ENCODE measurements around the gene CFAP73.
A peak's percentile ranks its signal among the peaks of the same experiment; 100 is the strongest.
"Not testable (repeated sequence)": the region's sequence is repeated elsewhere in the genome, so short reads cannot be mapped to it uniquely, and the experiment has no call there.

CFAP73 gene

DNA sequence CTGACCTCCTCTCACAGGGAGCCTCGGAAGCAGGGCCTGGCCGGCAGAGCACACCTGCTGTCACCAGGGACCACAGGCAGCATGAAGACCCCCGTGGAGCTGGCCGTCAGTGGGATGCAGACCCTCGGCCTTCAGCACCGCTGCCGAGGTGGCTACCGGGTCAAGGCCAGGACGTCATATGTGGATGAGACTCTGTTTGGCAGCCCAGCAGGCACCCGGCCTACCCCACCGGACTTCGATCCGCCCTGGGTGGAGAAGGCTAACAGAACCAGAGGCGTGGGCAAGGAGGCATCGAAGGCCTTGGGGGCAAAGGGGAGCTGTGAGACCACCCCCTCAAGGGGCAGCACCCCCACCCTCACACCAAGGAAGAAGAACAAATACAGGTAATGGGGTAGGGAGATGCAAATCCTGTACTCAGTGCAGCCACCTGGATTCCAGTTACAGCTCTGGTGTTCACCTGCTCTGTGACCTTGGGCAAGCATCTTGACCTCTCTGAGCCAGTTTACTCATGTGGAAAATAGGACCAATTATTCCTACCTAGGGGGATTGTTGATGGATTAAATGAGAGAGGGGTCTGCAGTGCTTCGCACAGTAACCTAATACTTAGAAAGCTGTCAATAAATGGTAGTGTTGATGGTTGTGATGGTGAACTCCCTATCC lies 37.3 kb downstream of the CFAP73 start:
- no peak for DNase-seq (ENCODE audit: low read depth in 1 of 2, low spot score in 1 of 2)

DNA sequence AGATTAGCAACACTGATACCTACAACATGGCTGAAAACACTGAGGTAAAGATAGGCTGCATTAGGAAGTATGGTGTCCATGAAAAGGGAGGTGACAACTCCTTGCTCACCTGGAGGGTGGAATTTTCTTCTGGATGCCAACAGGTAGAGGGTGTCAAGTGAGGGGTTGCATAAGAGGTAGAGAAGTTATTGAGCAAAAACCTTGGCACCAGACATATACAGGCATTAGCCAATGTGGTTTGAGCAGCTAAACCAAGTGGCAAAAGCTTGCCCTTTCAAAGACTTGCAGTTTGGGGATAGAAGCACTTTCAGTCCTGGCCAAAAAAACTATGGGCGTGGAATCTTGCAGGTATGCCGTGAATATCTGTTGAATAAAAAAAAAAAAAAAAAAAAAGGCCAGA lies 39.8 kb downstream of the CFAP73 start:
- DNase-seq (ENCODE audit: low read depth in 1 of 2, low spot score in 1 of 2), result no peak

DNA sequence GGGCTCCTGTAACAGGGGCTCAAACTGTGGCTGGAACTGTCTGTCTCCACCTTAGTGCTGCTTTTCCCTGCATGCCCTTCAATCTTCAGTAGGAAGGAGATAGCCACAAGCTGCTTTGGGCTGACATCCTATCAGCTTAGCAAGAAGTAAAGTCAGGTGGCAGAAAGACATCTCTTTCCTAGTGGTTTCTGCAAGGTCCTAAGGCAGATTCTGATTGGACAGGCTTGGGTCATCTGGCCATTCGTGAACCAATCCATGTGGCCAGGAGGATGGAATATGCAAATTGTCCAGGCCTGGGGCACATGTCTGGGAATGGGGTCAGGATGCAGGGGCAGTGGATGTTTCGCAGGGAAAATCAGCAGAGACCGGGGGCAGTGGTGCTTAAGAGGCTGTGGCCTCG lies 41.2 kb downstream of the CFAP73 start:
- DNase-seq (ENCODE audit: low read depth in 1 of 2, low spot score in 1 of 2), result no peak

DNA sequence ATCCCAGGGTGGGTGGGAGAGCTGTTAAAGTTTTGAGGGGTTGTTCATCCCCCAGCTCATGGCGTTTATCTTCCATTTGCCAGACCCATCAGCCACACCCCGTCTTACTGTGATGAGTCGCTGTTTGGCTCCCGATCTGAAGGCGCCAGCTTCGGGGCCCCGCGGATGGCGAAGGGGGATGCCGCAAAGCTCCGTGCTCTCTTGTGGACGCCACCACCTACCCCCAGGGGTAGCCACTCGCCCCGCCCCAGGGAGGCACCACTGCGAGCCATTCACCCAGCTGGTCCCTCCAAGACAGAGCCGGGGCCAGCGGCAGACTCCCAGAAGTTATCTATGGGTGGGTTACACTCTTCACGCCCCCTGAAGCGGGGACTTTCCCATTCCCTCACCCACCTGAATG lies 41.7 kb downstream of the CFAP73 start:
- no peak for DNase-seq (ENCODE audit: low read depth in 1 of 2, low spot score in 1 of 2)

DNA sequence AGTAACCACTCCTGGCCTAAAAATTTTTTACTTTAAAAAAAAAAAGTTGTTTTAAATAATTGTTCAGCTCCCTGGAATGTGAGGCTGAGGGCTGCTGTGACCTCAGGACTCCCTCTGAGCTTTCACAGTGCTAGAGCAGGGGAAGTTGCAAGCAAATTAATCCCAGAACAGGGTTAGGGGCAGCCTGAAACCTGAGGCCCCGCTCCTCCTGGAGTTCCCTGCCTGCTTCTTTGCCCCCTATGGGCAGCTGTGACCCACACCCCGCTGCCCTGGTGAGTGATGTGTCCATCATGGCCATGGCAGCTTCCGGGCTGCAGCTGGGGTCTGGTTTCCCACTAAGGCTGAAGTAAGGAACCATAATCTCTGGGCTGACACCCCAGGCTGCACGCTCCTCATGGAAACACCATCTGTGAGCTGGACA lies 45.5 kb downstream of the CFAP73 start:
- no peak for DNase-seq (ENCODE audit: low read depth in 1 of 2, low spot score in 1 of 2)

DNA sequence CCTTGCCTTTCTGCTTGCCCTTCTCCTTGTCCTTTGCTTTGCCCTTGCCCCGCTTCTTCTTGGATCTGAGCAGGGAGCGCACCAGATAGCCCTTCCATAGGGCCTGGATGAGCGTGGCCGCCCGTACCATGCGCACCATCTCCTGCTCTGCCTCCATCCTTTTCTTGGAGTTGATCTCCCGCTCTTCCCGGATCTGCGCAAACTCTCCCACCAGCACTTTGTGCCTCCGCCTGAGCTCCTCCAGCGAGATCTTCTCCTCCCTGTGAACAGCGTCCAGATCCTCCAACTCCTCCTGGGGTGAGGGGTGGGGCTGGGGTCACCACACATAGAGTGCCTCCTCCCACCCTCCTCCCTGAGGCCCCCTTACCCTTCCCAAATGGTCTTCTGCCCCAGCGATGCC lies 46.1 kb downstream of the CFAP73 start:
- DNase-seq (ENCODE audit: low read depth in 1 of 2, low spot score in 1 of 2), result no peak

DNA sequence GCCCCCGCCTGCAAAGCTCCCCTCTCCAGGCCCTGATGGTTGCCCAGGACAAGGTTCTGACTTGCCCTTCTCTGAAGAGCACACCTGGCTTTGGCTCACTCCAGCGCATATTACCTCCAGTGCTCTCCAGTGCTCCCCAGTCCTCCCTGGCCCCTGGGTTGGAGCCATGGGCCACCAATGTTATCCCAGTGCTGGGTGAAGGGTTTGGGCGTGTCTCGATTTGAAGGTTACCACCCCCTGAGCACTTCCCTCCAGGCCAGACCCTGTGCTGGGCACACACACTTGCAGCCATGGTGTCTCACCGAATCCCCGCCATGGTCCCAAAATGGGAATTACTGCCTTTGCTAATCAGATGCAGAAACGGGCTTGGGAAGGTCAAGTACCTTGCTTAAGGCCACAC lies 47.1 kb downstream of the CFAP73 start:
- no peak for DNase-seq (ENCODE audit: low read depth in 1 of 2, low spot score in 1 of 2)

DNA sequence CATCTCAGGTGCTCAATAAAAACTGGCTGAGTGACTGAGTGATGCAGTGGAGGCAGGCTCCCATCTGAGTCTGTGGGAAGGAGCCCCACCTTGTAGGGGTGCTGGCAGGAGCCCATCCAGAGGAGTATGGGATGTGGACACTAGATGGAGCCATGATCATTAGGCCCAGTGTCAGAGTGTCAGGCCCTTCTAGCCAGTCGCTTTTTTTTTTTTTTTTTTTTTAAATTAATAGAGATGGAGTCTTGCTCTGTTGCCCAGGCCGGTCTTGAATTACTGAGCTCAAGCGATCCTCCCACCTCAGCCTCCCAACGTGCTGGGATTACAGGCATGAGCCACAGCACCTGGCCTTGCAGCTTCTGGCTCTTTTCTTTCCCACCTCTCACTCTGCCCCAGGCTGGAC lies 47.5 kb downstream of the CFAP73 start:
- peak in 1 of 2 donors; percentile 17 for DNase-seq (ENCODE audit: low read depth in 1 of 2, low spot score in 1 of 2)

DNA sequence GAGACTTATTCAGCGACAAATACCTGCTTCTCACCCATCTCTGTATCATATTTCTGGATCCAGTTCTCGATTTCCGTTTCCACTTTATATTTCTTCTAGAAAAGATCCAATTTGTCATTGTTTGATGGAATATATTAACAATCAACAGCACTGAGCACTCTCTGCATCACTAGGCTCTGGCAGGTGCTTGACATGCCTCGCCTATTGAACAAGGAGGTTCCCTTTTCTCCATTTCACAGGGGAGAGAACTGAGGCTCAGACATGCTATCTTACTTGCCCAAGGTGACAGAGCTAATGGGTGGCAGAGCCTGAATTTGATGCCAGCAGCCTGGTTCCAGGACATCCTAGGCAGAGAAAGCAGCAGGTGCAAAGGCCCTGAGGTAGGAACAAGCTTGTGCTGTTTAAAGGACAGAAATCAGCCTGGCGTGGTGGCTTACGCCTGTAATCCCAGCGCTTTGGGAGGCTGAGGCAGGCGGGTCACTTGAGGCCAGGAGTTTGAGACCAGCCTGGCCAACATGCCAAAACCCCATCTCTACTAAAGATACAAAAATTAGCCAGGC lies 48.1 kb downstream of the CFAP73 start:
- DNase-seq (ENCODE audit: low read depth in 1 of 2, low spot score in 1 of 2), result no peak

DNA sequence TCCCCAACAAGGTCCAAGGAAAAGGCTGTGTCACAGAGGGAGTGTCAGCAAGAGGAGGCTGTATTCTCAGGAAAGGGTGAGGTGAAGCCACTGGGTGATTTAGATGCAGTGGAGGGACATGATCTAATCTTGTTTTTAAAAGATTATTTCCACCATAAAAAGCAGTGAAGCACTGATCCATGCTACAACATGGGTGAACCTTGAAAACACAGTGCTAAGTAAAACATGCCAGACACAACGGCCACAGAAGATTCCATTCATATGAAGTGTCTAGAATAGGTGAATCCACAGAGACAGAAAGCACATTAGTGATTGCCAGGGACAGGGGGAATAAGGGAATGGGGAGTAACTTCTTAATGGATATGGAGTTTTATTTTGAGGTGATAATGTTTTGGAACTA lies 48.8 kb downstream of the CFAP73 start:
- no peak for DNase-seq (ENCODE audit: low read depth in 1 of 2, low spot score in 1 of 2)

DNA sequence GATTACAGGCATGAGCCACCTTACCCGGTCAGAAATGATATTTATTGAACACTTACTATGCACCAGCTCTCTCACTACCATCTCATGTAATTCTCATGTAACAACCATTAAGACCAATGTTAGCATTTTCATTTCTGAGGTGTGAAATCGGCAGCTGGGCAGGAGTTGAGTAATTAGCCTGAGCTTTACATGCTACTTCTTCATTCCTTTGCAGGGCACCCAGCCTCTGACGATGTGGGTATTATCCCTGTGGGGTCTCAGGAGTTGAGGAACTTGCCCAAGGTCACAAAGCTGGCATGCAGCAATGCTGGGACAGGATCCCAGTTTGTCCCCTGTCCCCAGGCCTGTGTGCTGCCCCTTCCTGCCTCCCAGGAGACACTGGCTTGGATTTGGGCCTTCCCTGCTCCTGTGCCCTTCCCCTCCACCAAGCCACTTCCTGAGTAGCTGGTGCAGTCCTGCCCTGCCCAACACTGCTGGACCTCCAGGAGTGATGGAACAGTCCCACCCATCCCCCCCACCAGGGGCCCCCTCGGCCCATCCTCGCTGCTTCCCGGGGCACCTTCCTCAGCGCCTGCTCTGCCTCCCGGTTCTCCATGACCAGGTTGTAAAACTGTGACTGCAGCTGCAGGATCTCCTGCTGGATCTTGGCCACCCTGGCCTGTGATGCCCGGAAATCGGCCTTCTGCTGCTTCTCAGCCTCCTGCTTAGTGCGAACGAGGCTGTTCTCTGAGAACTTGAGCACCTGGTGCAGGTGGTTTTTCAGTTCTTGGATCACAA lies 50.7 kb downstream of the CFAP73 start:
- DNase-seq (ENCODE audit: low read depth in 1 of 2, low spot score in 1 of 2), result no peak

DNA sequence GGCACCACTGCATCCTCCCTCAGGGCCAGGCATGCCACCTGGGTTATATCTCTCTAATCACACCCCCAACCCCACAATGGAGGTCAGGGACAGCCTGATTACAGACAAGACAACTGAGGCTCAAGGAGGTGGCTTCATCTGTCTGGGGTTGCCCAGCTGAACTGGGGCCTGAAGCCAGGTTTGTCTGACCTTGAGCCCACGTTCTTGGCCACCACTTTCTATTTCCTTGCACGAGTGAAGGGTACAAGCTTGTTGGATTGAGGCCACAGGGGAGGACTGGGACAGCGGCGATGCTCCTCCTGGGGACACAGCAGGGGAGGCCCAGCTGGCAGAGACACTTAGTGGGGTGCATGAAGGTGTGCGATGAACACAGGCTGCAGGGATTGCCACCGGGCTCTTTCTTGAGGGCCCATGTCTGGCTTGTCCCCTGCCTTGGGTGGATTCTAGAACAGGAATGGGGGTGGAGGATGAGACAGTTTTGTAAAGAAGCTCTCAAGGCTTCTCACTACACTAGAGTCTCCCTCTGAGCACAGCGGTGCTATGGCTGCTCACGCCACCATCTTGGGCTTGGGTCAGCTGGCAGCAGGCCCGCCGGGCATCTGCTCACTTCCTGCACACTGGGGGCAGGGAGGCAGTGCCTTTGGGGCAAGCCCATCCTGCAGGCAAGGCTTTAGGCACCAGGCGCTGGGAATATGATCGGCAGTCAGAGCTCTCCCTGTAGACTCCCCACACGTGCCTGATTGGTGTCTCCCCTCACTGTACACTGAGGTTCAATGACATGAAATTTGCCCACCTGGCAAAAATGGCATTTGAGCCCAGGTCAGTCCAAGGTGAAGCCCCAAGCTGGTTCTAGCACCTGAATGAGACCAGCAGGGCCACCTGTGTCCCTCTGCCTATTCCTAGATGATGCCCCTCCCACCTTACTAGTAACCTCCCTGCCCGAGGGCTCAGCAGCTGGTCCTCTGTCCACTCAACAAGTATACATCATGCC lies 52.0 kb downstream of the CFAP73 start:
- DNase-seq (ENCODE audit: low read depth in 1 of 2, low spot score in 1 of 2), result no peak

DNA sequence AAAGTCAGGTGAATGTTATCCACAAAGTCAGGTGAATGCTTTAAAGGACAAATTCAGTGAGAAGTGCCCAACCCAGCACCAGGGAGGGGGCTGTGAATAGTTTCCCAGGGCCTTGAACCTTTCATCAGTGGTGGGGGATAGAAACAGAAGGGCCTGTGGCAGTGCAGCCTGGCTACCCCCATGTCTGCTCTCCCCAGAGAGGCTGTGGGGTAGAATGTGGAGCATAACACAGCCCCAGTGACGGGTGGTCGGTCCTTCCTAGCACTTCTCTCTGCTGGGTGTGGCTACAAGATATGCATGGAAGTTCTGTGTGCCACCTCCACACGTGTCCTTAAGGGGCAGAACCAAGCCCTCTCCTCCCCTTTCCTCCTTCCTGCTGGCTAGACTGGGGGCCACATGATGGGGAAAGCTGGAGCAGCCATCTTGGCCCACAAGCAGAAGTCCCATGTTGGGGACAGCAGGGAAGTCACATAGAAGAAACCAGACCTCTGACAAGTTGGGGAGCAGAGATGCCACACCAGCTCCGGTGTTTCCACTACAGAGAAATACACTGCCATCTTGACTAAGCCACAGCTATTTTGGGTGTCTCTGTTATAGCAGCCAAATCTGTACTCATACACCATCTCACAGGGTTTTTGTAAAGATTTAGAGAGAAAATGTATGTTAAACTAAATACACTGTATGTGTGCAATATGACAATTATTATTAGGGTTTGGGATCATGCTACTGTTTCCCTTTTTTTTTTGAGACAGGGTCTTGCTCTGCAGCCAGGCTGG lies 53.0 kb downstream of the CFAP73 start:
- no peak for DNase-seq (ENCODE audit: low read depth in 1 of 2, low spot score in 1 of 2)

DNA sequence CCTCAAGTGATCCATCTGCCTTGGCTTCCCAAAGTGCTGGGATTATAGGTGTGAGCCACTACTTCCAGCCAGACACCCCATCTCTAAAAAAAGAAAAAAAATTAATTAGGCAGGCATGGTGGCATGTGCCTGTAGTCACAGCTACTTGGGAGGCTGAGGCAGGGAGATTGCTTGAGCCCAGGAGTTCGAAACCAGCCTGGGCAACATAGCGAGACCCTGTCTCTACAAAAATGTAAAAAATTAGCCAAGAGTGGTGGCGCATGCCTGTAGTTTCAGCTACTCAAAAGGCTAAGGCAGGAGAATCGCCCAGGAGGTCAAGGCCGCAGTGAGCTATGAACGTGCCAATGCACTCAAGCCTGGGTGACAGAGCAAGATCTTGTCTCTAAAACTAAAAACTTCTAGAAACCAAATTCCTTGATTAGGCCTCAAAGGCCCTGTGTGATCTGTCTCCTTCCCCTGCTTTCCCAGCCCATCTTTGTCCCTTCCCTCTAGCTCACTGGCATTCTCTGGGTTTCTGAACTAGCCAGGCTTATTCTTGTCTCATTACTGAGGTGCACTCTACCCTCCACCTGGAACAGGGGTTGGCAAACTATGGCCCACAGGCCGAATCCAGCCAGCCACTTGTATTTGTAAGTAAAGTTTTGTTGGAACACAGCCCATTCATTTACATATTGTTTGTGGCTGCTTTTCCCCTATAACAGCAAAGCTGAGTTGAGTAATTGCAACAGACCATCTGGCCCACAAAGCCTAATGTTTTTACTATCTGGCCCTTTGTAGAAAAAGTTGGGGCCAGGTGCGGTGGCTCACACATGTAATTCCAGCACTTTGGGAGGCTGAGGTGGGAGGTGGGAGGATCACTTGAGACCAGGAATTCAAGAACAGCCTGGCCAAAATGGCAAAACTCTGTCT lies 54.6 kb downstream of the CFAP73 start:
- DNase-seq (ENCODE audit: low read depth in 1 of 2, low spot score in 1 of 2), result no peak

DNA sequence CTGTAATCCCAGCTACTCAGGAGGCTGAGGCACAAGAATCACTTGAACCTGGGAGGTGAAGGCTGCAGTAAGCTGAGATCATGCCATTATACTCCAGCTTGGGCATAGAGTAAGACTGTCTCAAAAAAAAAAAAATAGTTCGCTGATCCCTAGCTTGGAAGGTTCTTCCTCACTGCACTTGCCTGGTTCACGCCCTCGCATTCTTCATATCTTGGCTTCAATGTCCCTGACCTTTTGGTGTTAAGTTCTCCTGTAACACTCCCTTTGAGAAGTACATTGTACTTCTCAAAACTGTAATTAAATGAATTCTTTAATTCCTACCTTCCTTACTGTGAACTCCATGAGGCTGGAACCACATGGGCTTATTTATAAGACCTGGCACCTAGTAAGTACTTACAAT lies 55.3 kb downstream of the CFAP73 start:
- no peak for DNase-seq (ENCODE audit: low read depth in 1 of 2, low spot score in 1 of 2)

DNA sequence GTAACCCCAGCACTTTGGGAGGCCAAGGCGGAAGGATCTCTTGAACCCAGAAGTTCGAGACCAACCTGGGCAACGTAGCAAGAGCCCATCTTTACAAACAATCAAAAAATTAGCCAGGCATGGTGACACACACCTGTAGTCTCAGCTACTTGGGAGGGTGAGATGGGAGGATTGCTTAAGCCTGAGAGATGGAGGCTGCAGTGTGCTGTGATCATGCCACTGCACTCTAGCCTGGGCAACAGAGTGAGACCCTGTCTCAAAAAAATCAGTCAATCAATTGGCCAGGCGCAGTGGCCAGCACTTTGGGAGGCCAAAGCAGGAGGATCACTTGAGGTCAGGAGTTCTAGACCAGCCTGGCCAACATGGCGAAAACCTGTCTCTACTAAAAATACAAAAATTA lies 57.3 kb downstream of the CFAP73 start:
- DNase-seq (ENCODE audit: low read depth in 1 of 2, low spot score in 1 of 2), result not testable (repeated sequence)

DNA sequence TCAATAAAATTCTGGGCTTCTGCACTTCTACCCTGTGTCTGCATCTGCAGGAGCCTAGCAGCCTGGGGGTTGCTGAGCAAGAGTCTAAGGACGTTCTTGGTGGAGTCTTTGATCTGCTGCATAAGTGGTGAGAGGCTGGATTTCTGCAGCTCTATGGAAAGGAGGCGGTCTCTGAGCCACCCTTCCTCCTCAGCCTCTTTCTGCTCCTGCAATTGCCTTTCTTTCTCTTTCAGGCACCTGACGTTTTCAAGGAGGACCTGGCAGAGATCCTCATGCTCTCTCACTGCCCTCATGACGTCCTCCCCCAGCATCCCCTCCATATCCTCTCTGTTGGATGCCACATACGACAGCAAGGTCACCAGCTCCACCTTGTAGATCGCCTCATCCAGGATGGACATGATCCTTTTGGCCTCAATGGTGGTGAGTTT lies 58.1 kb downstream of the CFAP73 start:
- no peak for DNase-seq (ENCODE audit: low read depth in 1 of 2, low spot score in 1 of 2)

DNA sequence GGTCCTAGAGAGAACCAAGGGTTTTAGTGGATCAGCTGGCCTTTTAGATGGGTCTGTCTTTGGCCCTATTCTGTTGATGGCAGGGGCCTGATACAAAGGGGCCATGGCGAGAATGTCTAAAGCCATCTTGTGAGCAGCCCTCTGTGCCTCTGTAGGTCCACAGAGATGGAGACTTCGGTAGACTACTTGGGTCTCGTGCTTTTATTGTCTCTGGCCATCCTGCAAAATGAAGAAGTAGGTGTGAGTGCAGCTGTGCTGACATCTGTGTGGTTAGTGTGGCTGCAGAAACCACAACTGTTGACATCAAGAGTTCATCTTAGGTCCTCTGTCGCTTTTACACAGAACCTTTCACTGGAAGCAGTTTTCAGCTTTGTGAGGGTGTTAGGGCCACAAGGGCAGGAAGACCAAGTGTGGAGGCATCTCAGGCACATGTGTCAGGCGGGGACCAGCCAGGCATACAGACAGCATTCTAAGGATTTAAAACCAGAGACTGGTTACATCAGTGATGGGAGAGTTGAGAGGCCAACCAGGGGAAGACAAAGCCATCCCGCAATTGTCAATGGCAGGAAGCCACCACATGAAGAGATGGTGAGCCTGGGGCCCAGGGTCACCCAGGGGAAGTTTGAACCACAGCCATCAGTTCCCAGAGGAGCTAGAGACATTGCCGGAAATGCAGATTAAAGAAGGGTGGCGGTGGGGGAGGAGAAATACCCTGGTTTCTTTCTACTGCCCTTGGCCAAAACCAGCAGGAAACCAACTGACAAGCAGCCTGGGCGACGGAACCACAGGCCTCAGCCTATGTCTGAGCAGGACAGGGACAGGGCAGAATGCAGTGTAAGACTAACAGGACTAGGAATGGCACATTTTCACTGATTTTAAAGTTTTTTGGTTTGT lies 58.8 kb downstream of the CFAP73 start:
- peak in 1 of 2 donors; percentile 19 for DNase-seq (ENCODE audit: low read depth in 1 of 2, low spot score in 1 of 2)

Data from stimulated activated CD4-positive, alpha-beta T cell treated with anti-CD3 and anti-CD28 coated beads, Interleukin-15, amount 100 ng/mL, for 1 hour (primary cell).